HG02885 (cell line): ENCODE results near the gene CACNA1B.

Source experiments
- ATAC-seq: cut with Tn5 transposase; IDR thresholded peaks from one replicate; pipeline ENCODE4 v1.9.1; 2021; ENCODE audit warnings: mild to moderate bottlenecking; ENCODE audit not compliant: unreplicated experiment, poor library complexity

The CACNA1B gene

DNA sequence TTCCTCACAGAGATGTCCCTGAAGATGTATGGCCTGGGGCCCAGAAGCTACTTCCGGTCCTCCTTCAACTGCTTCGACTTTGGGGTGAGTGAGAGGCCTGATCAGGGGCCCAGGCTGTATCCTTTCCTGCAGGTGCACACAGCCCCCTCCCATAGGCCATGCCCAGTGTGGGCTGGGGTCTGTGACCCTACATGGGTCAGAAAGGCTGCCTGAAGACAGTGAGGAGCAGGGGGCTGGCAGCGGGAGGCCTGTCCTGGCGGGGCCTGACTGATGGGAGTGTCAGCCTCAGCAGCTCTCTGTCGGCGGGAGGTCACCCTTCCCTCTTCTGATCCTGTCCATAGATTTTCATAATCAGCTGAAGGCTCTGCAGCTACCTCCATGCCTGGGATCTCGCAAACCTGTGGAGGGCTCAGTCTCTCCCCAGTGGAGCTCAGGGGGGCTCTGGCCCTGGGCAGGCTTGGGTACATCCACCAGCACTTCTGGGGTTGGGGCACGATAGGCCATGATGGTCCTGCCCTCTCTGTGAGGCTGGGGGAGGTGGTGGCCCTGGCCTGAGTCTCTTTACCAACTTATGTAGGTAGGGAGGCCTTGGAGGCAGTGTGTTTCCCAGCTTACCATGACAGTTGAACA, 98.5 kb downstream of the CACNA1B start:
- no peak for ATAC-seq

DNA sequence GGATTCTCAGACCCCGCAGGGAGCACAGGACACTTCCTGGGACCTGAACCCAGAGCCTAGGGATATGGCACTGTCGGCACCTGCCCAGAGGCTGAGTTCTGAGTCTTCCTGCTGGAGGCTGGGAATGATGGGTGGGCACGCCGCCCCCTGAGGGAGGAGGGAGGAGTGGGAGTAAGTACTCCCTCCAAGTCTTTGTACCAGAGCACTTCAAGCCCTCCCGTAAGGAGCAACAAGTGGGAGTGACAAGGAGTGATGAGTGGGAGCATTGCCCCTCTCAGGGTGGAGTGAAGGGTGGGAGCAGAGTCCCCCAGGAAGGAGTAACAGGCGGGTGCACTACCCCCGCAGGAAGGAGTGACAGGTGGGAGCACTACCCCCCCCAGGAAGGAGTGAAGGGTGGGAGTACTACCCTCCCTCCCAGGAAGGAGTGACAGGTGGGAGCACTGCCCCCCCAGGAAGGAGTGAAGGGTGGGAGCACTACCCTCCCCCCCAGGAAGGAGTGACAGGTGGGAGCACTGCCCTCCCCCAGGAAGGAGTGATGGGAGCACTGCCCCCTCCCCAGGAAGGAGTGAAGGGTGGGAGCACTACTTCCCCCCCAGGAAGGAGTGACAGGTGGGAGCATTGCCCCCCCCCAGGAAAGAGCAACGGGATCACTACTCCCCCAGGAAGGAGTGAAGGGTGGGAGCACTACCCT, 100.1 kb downstream of the CACNA1B start:
- ATAC-seq = no peak

DNA sequence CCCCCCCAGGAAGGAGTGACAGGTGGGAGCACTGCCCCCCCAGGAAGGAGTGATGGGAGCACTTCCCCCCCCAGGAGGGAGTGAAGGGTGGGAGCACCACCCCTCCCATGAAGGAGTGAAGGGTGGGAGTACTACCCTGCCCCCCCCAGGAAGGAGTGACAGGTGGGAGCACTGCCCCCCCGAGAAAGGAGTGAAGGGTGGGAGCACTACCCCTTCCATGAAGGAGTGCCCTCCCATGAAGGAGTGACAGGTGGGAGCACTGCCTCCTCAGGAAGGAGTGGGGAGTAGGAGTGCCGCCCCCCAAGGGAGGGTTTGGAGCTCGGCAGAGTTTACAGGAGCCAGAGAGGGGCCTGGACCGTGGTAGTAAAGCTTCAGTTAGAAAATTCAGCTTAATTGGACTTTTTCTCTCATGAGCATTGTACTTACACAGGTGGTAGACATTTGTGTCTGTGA, 100.7 kb downstream of the CACNA1B start:
- no peak for ATAC-seq

DNA sequence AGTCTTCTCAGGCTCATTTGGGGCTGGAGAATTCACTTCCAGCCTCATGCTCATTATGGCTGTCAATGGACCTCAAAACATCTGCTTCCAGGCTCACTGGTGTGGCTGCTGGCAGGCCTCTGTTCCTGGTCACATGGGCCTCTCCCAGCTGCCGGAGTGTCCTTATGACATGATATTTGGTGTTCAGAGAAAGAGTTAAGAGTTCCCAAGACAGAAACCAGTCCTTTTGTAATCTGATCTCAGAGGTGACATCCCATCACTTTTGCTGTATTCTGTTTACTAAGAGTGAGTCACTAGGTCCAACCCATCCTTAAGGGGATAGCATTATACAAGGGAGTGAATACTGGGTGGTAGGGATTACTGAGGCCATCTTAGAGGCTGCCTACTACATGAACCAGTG, 104.6 kb downstream of the CACNA1B start:
- ATAC-seq = no peak

DNA sequence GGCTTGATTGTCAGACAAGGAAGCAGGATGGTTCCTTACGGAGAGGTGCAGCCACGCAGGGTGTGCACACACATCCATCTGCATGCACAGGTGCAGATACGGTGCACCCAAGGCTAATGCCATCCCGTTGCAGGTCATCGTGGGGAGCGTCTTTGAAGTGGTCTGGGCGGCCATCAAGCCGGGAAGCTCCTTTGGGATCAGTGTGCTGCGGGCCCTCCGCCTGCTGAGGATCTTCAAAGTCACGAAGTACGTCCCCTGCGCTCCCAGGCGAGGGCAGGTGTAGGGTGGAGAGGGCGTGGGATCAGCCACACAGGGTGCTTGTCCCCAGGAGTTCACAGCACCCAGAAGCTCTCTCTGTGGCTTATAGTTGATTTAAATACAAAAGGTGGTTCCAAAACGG, 106.4 kb downstream of the CACNA1B start:
- no peak for ATAC-seq

DNA sequence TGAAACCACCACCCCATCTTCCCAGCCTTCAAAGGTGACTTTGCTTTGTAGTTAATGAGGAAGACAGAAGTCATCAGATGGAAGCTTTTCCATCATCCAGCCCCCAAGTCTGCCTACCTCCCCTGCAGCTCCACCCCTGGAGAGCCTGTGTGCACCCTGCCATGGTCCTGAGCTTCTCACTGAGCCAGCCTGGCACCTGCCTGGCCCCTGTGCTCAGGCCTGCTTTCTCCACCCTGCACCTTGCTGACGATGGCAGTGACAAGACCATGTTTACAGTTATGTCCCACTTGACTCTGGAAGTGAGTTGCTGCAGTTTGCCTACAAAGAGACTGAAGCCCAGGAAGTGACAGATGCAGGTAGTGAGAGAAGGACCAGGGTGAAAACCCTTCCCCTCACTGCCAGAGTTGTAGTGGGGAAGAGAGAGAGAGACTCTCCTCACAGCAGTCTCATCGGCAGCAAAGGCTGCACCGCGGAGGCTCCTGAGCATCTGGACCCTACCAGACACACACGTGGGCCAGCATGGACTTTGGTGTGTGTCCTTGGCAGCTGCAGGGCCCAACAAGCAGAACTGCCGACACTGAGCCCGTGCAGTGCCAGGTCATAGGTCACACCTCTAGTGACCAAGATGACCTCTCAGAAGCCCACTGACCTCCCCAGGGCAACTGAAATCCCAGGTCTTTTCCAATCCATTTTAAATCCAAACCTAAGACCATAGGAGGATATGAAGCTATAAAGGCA, 107.1 kb downstream of the CACNA1B start:
- no peak for ATAC-seq

DNA sequence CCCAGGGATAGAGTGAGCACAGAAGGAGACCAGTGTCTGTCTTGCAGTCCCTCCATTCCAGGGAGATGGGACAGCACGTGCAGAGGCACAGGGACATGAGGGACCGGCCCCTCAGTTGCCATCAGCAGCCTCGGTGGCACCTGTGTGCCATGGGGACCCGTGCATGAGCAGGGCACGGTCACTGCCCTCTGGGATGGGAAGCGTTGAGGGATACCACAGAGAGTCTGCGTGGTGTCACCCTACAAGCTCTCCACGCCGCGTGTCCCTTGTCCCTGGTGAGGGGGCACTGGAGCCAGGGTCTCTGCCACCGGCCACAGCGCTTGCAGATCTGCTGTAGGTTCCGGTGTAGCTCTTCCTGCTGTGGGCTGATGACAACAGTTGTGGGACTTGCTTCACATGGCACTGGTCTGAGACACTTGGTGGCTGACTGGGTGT, 108.1 kb downstream of the CACNA1B start:
- no peak for ATAC-seq

DNA sequence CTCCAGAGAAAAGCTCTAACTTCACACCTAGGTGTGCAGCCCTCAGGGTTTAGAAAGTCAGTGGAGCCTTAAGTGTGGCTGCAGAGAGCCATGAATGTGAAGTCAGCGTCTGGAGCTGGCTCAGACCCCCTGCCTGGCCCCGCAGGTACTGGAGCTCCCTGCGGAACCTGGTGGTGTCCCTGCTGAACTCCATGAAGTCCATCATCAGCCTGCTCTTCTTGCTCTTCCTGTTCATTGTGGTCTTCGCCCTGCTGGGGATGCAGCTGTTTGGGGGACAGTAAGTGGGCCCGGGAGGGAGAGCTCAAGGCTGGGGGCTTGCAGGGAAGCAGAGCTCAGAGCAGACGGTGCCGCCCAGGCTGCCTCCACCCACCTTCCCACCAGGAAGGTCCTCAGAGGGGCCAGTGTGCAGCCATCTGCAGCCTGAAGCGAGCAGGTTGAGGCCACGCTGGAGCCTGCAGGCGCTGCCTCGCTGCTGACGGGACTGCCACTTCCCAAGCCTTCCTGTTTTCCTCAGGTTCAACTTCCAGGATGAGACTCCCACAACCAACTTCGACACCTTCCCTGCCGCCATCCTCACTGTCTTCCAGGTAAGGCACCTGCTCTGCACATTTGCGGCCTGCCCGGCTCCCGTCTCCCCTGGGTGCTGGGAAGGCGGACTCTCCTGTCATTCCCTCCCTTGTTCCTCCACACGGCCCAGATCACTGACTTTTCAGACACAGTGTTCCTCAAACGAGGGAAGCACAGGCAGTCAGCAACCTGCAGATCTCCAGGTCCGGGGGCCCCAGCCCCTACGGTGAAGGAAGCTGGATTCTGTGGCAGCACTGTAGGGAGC, 108.9 kb downstream of the CACNA1B start:
- ATAC-seq = no peak

DNA sequence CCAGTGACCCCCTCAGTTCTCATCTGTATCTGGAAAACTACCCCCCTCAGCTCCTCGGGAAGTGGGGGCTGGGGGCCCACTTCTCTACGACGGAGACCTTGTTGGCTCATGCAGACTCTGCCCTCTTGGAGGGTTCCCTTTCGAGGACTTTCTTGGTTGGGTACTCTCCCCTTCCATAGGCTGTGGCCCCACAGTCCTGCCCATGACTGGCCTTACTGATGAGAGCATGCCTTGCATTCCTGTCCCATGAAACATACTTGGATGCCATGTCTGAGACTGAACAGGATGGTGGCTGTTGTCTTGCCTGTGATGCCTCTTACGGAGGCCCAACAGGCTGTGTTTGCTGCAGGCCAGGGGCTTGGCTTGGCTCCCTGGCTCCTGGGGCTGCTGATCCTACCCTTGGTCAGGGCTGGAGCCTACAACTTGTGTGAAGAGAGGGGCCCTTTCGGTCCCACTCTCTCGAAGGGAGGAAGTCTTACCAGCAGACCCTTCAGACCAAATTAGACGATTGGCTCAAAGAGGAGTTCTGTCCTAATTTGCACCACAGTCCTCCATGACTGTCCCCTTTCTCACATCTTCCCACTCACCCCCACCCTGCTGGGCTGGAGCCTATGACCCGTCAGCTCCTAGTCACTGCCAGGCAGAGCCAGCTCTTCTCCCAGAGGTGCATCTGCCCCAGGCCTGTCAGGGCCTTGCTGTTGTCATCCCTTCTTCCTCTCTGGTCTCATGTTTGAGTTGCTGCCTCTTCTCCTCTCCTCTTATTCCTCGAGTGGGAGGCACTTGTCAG, 109.9 kb downstream of the CACNA1B start:
- ATAC-seq = no peak

DNA sequence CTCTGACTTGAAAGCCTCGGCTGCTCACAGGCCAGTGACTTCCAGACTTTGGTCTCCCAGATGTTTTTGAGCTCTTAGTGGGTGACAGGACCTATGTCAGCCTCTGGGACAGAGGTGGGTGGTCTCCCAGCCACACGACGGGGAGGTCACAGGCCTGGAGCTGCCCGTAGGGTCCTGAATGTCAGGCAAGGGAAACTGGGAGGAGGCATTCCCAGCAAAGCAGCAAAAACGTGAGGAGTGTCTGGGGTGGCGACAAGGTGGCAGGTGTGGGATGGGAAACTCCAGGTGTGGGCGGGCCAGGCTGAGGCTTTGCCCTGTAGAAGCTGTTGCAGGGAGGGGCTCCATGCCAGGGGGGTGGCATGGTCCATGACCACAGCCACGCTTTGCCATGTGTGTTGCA, 110.5 kb downstream of the CACNA1B start:
- no peak for ATAC-seq

DNA sequence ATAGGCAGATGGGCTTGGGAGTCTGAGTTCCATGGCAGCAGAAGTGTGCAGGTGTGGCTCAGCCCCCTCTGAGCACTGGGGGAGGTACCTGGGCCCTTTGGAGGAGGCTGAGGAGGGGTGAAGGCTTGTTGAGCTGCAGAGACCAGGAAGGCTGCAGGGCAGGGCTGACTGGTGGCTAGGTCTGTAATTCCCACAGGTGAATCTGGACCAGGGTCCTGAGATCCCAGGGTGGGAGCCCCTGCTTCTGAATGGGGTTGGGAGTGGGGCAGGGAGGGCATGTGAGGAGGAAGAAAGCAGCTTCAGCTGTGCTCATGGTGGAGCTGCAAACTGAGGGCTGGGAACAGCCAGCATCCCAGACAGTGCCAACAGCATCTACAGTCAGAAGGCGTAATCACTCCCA, 111.1 kb downstream of the CACNA1B start:
- ATAC-seq = no peak

DNA sequence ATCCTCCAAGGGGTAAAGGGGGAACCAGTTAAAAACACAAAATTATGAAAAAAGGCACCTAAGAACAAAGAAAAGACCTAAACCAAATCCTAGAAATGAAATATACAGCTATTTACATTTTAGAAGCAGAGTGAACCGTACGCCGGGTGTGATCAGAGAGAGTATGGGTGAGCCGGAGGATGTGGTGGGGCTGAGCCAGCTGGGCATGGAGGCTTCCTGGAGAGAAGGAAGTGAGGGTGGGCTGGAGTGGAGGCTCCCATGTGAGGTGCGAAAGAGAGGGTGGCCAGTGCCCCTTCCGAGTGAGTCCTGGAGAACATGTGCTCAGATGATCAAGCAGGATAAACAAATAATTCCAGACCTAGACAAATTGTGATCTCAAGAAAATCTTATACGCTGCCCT, 111.6 kb downstream of the CACNA1B start:
- ATAC-seq = no peak

DNA sequence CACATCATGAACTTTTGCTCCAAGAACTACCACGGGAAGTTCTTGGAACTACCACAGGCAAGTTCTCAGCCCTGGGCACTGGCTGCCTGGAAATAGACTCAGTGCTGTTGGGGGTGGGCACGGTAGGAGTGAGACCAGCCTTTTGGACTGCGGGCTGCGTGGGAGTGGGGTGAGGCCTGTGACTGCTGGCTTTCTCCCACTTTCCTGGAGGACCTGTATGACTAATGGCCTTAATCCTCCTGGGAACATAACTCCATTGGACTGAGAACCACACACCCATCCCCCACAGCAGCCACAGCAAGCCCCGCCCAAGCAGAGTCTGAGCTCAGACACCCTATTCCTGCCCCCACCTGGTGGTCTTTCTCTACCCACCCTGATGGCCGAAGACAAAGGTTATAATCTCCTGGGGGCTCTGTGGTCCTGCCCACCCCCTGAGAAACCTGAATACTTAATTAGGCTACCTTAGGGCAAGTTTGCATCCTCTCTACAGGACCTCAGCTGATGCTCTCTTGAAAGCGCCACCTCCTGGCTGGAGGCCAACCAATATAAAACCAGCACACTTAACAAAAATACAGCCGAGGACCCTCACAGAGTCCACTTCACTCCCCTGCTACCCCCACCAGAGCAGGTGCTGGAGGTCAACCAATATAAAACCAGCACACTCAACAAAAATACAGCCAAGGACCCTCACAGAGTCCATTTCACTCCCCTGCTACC, 112.6 kb downstream of the CACNA1B start:
- ATAC-seq = no peak

DNA sequence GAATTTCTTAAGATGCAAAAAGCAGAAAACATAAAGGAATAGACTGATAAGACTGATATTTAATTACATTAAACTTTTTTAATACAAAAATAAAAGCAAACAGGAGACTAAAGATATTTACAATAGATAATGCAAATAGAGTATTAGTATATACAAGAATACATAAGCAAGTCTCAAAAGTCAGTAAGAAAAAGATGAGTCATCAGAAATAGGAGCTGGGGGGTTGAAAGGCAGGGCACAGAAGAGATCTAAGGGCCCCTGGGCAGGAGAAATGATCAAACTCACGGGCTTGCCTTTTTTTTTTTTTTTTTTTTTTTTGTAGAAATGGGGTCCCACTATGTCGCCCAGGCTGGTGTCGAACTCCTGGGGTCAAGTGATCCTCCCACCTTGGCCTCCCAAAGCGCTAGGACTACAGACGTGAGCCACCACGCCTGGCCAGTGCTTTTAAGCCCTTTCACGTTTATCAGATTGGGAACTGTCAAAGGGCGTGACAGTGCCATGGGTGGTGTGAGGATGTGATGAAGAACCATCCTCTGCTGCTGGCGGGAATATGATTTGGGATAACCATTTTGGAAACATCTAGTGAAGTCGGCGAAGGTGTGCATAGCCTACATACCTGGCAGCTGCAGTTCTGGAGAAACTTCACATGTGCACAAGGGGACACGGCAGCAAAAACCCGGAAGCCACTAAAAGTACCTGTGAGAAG, 126.1 kb downstream of the CACNA1B start:
- no peak for ATAC-seq

DNA sequence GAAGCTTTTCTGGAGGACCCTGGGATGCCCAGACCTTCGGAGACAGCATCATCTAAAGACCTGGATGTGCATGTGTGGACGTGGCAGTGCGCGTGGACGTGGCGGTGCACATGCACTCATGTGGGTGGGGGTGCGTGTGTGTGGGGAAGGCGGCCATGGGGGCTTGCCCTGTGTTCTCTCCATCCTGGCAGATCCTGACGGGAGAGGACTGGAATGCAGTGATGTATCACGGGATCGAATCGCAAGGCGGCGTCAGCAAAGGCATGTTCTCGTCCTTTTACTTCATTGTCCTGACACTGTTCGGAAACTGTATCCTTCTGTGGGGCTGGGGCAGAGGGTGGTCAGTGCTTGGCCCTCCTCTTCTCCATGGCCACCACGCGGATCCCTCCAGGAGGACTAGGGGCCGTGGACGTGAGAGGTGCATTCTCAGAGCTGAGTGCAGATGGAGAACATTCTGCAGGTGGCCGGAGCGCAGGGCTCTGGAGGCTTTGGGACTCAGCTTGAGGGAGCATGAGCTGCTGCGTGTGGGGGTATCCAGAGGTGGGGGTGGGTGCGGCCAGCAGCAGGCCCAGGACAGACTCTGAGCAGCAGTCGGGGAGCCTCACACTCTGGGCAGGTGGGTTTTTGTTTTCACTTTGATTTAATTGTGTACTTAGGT, 129.1 kb downstream of the CACNA1B start:
- no peak for ATAC-seq

DNA sequence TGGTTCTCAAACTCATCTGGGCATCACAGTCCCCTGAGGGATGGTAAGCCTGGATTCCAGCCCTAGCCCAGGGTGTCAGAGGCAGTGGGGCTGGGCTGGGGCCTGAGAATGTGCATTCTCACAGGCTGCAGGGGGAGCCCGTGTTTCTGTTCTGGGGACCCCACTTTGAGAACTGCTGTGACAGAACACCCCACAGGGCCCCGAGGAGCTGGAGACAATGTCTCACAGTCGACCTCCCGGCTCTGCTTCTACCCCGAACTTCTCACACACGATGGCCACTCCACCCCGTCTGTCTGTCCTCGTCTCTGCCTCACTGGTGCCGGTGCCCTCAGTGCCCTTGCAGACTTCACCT, 130.0 kb downstream of the CACNA1B start:
- ATAC-seq = no peak

DNA sequence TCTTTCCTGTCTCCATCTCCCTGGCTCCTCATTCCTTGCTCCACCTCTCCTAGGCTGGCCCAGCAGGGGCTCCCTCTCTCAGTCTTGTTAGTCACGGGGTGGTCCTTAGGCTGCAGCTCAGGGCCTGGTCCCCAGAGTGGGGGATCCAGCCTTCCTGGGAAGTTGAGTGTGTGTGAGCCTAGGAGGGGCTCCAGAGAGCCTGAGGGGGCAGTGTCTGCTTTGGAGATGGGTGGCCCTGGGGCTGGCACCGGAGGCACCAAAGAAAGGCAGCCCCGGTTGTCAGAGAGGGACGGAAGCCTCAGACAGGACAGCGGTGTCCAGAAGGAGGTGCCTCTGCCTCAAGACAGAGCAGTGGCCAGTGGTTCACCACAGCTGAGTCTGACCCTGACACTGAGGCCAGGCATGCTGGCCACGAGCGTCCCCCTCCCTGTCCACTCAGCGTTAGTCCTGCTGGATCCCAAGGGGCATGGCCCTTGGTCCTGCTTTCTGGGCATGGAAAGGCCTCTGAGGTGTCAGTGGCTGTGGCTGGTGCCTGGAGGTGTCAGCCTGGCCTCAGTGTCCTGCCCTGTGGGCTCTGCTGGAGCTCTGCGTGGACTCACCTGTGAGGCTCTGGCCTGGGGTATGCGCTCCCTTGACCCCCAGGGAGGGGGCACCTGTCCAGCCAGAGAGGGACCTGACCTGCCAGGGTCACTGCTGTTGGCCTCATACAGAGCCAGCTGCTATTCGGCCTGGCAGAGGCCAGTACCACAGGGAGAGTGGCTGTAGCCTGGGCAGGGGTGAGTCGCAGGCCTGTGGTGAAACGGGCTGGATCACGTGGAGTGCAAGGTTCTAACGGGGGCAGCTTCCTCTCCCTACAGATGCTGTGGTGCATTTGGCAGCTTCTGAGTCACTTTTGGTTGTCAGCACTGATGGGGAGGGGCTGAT, 130.6 kb downstream of the CACNA1B start:
- ATAC-seq = no peak
